Measurements from ENCODE around the gene RALGPS2.

- TF ChIP-seq POLR2AphosphoS5 (IDR thresholded peaks at IDR 0.05; ENCODE audit: borderline replicate concordance, low read depth, low read length), result no peak
- TF ChIP-seq EZH2 (IDR thresholded peaks at IDR 0.05), result no peak
Observed at GRCh38 chr1:178738780-178739179, 13.7 kb downstream of the RALGPS2 start.

Measured in SK-N-MC (cell line).